ENCODE results near the gene RNF207. TPM values are rescaled to one million over a fixed set of nuclear protein-coding genes. Genes with fewer than 3 reads are reported as not detected.

Gene RNF207
- total and polyA plus RNA-seq, 2 of the 4 experiments (the other 2 are of a cell fraction): 2.7 to 17.2 TPM

GRCh38 chr1:6245869-6246496 is 40.1 kb downstream of the RNF207 start:
- intact Hi-C loops (cut with micrococcal nuclease) (loop anchor here (1.0 to 5.0 kb wide), 6 partner anchors 97 to 246 kb away; partner anchors contain the start of gene PLEKHG5), in situ Hi-C loops (cut with MboI; ENCODE audit: low sequenced_read_pairs) (loop anchor here (5.0 kb wide), 1 partner anchor 96 kb away; no protein-coding TSS in a partner anchor), dilution Hi-C loops (cut with HindIII; ENCODE audit: low sequenced_read_pairs, unreplicated experiment) (no loop called here)
- no peak overlapping the region for H2BK20ac ChIP-seq (ENCODE audit: low read depth, low read length)
- no peak overlapping the region for H3K4me3 ChIP-seq (ENCODE audit: insufficient read depth, low read depth, low read length)
- DNase-seq (no peak), ATAC-seq (ENCODE audit: low read depth) (no peak)
- peak overlapping the region; percentile 49 for H2AFZ ChIP-seq (replicated peaks; ENCODE audit: low read length, poor library complexity)
- no peak overlapping the region for H3K56ac ChIP-seq (ENCODE audit: extremely low read depth, insufficient read depth, low read length)
- H2AK5ac ChIP-seq (ENCODE audit: low read depth, low read length): no peak overlapping the region
- 5% methylated on average over 16 of the region's 49 CpGs; no CpG with 5 or more reads in 1 of the 2 experiments for WGBS, 2 experiments (ENCODE audit: extremely low coverage in 2 of 2, insufficient read length in 1 of 2)
- H3K23ac ChIP-seq (ENCODE audit: low read depth, low read length): no peak overlapping the region
- H2BK5ac ChIP-seq (ENCODE audit: low read depth, low read length, poor library complexity, severe bottlenecking): no peak overlapping the region
- no peak overlapping the region for H3K4ac ChIP-seq (ENCODE audit: low read depth, low read length)
- H4K5ac ChIP-seq (ENCODE audit: low read depth, low read length): no peak overlapping the region
- no peaks in the 10 kb centered on the region for H3K4me1 ChIP-seq (ENCODE audit: control insufficient read depth, insufficient read depth, low read length)
- peaks cover 69% of the 10 kb centered on the region for H3K27me3 ChIP-seq (ENCODE audit: control insufficient read depth, insufficient read depth, low read length)
- H3K36me3 ChIP-seq (ENCODE audit: control insufficient read depth, insufficient read depth, low read length): no peaks in the 10 kb centered on the region
- H3K79me1 ChIP-seq (ENCODE audit: low read depth in 1 of 2, low read length in 2 of 2): no peaks in the 10 kb centered on the region
- H3K27ac ChIP-seq (ENCODE audit: insufficient read depth, low read length): no peak overlapping the region
- CTCF ChIA-PET: interaction anchor here (0.6 to 2.3 kb wide), 13 partner anchors 10 to 240 kb away, joined by 3 to 8 read pairs (median 4); no protein-coding TSS in a partner anchor
- POLR2A ChIA-PET (ENCODE audit: unreplicated experiment): no interaction called here
- H3K9me1 ChIP-seq (ENCODE audit: insufficient read depth, low read length): no peaks in the 10 kb centered on the region
- TF ChIP-seq USF2 (IDR thresholded peaks at IDR 0.05; ENCODE audit: low read depth, low read length) (no peak), CTCF (conservative IDR thresholded peaks at IDR 0.05; ENCODE audit: low read depth, low read length) (no peak), FOS (IDR thresholded peaks at IDR 0.05; ENCODE audit: low read depth, low read length) (no peak), RFX5 (IDR thresholded peaks at IDR 0.05; ENCODE audit: low read depth, low read length) (no peak), CHD1 (IDR thresholded peaks at IDR 0.05; ENCODE audit: low read depth, low read length) (no peak), POLR2A (IDR thresholded peaks at IDR 0.05; ENCODE audit: low read depth, low read length) (no peak), RAD21 (IDR thresholded peaks at IDR 0.05; ENCODE audit: low read length) (no peak), RCOR1 (IDR thresholded peaks at IDR 0.05; ENCODE audit: insufficient replicate concordance, low read length) (no peak), MAFK (IDR thresholded peaks at IDR 0.05; ENCODE audit: low read depth, low read length) (no peak), CEBPB (IDR thresholded peaks at IDR 0.05; ENCODE audit: low read depth, low read length) (no peak), BHLHE40 (IDR thresholded peaks at IDR 0.05; ENCODE audit: low read depth, low read length) (no peak)
- H3K18ac ChIP-seq (ENCODE audit: low read depth, low read length): no peak overlapping the region
- no peak overlapping the region for H2AK9ac ChIP-seq (replicated peaks; ENCODE audit: low read depth, low read length, poor library complexity)
- H4K20me1 ChIP-seq (ENCODE audit: insufficient read depth, low read length): peaks cover 16% of the 10 kb centered on the region
- no peak overlapping the region for H3K9ac ChIP-seq (ENCODE audit: low read depth, low read length)
- no peak overlapping the region for H3K14ac ChIP-seq (replicated peaks; ENCODE audit: low read depth, low read length)
- H4K8ac ChIP-seq (ENCODE audit: low read depth in 2 of 2, low read length in 2 of 2): no peak overlapping the region
- BruUV-seq (replicated peaks): no TSS peak
- no peak overlapping the region for H2BK15ac ChIP-seq (ENCODE audit: low read depth, low read length)
- H2BK120ac ChIP-seq (ENCODE audit: low read depth, low read length): no peak overlapping the region
- no peak overlapping the region for H3K4me2 ChIP-seq (ENCODE audit: low read depth, low read length)
- no peak overlapping the region for H4K91ac ChIP-seq (ENCODE audit: insufficient read depth, low read depth, low read length)
- no peaks in the 10 kb centered on the region for H3K9me3 ChIP-seq (ENCODE audit: control insufficient read depth, insufficient read depth, low read length)
